NCI-H2196 (cell line): ENCODE results near the gene TUBGCP6.
A peak's percentile ranks its signal among the peaks of the same experiment; 100 is the strongest.

Source experiments
- DNase-seq: peaks from one replicate; lab custom pipeline; 2025; ENCODE audit not compliant: unreplicated experiment; lab: John Stamatoyannopoulos, UW

The TUBGCP6 gene

GRCh38 chr22:50199251-50199721 lies 45.5 kb downstream of the TUBGCP6 start:
- DNase-seq, result no peak

GRCh38 chr22:50198624-50199017 lies 46.2 kb downstream of the TUBGCP6 start:
- DNase-seq, result no peak

GRCh38 chr22:50197856-50198623 lies 46.8 kb downstream of the TUBGCP6 start:
- DNase-seq, result no peak

- DNase-seq, result no peak
These were observed 47.6 kb downstream of the TUBGCP6 start for GRCh38 chr22:50197000-50197800.

GRCh38 chr22:50196256-50196655 lies 48.6 kb downstream of the TUBGCP6 start:
- DNase-seq, result no peak

GRCh38 chr22:50194037-50194805 lies 50.6 kb downstream of the TUBGCP6 start:
- no peak for DNase-seq

- no peak for DNase-seq
These were observed 51.2 kb downstream of the TUBGCP6 start for GRCh38 chr22:50193621-50194020.

- no peak for DNase-seq
These were observed 52.2 kb downstream of the TUBGCP6 start for GRCh38 chr22:50192436-50193204.

GRCh38 chr22:50190941-50191741 lies 53.7 kb downstream of the TUBGCP6 start:
- no peak for DNase-seq

- peak; percentile 76 for DNase-seq
These were observed 54.5 kb downstream of the TUBGCP6 start for GRCh38 chr22:50190182-50190940.

- peak; percentile 21 for DNase-seq
These were observed 55.0 kb downstream of the TUBGCP6 start for GRCh38 chr22:50189849-50190181.

- peak; percentile 18 for DNase-seq
These were observed 55.5 kb downstream of the TUBGCP6 start for GRCh38 chr22:50189184-50189848.

- no peak for DNase-seq
These were observed 56.5 kb downstream of the TUBGCP6 start for GRCh38 chr22:50188356-50188755.

GRCh38 chr22:50186761-50187523 lies 57.9 kb downstream of the TUBGCP6 start:
- no peak for DNase-seq

GRCh38 chr22:50186181-50186714 lies 58.6 kb downstream of the TUBGCP6 start:
- DNase-seq, result no peak

GRCh38 chr22:50185375-50186087 lies 59.3 kb downstream of the TUBGCP6 start, which contains the start of gene TRABD:
Gene TRABD (plus strand): TSS chr22:50185913. CDS start chr22:50193061, 7,148 bp downstream.
- peak; percentile 74 for DNase-seq

GRCh38 chr22:50184902-50185374 lies 59.9 kb downstream of the TUBGCP6 start:
- DNase-seq, result no peak
